ENCODE data around the gene C18orf63.

DNA sequence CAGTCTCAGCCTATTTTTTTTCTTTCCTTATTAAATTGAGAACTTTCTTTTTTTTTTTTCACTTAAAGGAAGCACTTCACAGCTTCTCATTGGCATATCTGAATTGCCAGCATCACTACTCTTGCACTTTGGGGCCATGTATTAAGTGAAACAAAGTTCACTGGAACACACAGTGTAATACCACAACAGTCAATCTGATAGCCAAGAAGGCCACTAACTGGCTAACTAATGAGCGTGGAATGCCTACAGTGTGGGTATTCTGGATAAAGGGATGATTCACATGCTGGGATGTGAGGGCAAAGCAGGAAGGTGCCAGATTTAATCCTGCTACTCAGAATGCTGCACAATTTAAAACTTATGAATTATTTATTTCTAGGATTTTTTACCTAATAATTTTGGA is 11.7 kb upstream of the C18orf63 start:
- TF ChIP-seq, protein P1, sequence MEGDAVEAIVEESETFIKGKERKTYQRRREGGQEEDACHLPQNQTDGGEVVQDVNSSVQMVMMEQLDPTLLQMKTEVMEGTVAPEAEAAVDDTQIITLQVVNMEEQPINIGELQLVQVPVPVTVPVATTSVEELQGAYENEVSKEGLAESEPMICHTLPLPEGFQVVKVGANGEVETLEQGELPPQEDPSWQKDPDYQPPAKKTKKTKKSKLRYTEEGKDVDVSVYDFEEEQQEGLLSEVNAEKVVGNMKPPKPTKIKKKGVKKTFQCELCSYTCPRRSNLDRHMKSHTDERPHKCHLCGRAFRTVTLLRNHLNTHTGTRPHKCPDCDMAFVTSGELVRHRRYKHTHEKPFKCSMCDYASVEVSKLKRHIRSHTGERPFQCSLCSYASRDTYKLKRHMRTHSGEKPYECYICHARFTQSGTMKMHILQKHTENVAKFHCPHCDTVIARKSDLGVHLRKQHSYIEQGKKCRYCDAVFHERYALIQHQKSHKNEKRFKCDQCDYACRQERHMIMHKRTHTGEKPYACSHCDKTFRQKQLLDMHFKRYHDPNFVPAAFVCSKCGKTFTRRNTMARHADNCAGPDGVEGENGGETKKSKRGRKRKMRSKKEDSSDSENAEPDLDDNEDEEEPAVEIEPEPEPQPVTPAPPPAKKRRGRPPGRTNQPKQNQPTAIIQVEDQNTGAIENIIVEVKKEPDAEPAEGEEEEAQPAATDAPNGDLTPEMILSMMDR (IDR thresholded peaks at IDR 0.05): no peak
- TF ChIP-seq POLR2A (IDR thresholded peaks at IDR 0.05): no peak
- TF ChIP-seq EP300 (IDR thresholded peaks at IDR 0.05): no peak
- TF ChIP-seq POLR2AphosphoS5 (IDR thresholded peaks at IDR 0.05): no peak
